ENCODE results near the gene SAE1. TPM values are rescaled to one million over a fixed set of nuclear protein-coding genes. Genes with fewer than 3 reads are reported as not detected.
"Not testable (repeated sequence)": the region's sequence is repeated elsewhere in the genome, so short reads cannot be mapped to it uniquely, and the experiment has no call there.

Gene SAE1
- total and polyA plus RNA-seq, 12 donors, result 11.9 to 60.2 (median 45.5) TPM

- ATAC-seq (no peak), DNase-seq (no peak)
- Histone ChIP-seq H3K27me3 (no peaks in the 10 kb centered on the region), H3K4me3 (no peak overlapping the region), H3K27ac (no peak overlapping the region), H3K4me1 (peaks cover 0 to 51% (median 33%) of the 10 kb centered on the region in 9 donors), H3K9me3 (peaks cover 0 to 4% (median 0%) of the 10 kb centered on the region in 11 donors), H3K36me3 (peaks cover 0 to 26% (median 0%) of the 10 kb centered on the region in 9 donors)
- intact Hi-C loops (cut with DNase I), result loop anchor here in 1 of 10 donors (5.0 kb wide), 1 partner anchor 97 kb away; no protein-coding TSS in a partner anchor
- no peak for TF ChIP-seq CTCF (IDR thresholded peaks at IDR 0.05)
- WGBS, 2 donors, result 61 to 67% methylated on average over 2 of the region's 2 CpGs
Measured at GRCh38 chr19:47134545-47134944, 3.9 kb downstream of the SAE1 start.

- DNase-seq (no peak), ATAC-seq (no peak)
- Histone ChIP-seq H3K4me1 (peaks cover 0 to 48% (median 33%) of the 10 kb centered on the region in 9 donors), H3K9me3 (peaks cover 0 to 3% (median 0%) of the 10 kb centered on the region in 11 donors), H3K36me3 (peaks cover 0 to 28% (median 0%) of the 10 kb centered on the region in 9 donors), H3K27ac (no peak overlapping the region), H3K4me3 (no peak overlapping the region), H3K27me3 (no peaks in the 10 kb centered on the region)
- WGBS, 2 donors, result 83 to 86% methylated on average over 3 of the region's 3 CpGs
- no peak for TF ChIP-seq CTCF (IDR thresholded peaks at IDR 0.05)
- intact Hi-C loops (cut with DNase I), result no loop called here
Measured at GRCh38 chr19:47135156-47135555, 4.5 kb downstream of the SAE1 start.

GRCh38 chr19:47141252-47141651 lies 10.6 kb downstream of the SAE1 start:
- intact Hi-C loops (cut with DNase I), result loop anchor here in 1 of 10 donors (10.0 kb wide), 1 partner anchor 54 kb away; no protein-coding TSS in a partner anchor
- 69 to 75% methylated on average over 7 of the region's 7 CpGs for WGBS, 2 donors
- H3K27me3 ChIP-seq, H3K9me3 ChIP-seq, ATAC-seq, DNase-seq, H3K4me1 ChIP-seq, H3K27ac ChIP-seq, H3K4me3 ChIP-seq: not testable (repeated sequence)
- H3K36me3 ChIP-seq, result peaks cover 0 to 60% (median 25%) of the 10 kb centered on the region in 9 donors

GRCh38 chr19:47141695-47142094 lies 11.1 kb downstream of the SAE1 start:
- ATAC-seq (no peak), DNase-seq (no peak)
- intact Hi-C loops (cut with DNase I), result loop anchor here in 1 of 10 donors (10.0 kb wide), 1 partner anchor 53 kb away; no protein-coding TSS in a partner anchor
- H3K36me3 ChIP-seq, result peaks cover 0 to 65% (median 28%) of the 10 kb centered on the region in 9 donors
- no peak overlapping the region for H3K27ac ChIP-seq
- no peak overlapping the region for H3K4me3 ChIP-seq
- H3K4me1 ChIP-seq, result peaks cover 0 to 9% (median 0%) of the 10 kb centered on the region in 9 donors
- no peak for TF ChIP-seq CTCF (IDR thresholded peaks at IDR 0.05)
- no peaks in the 10 kb centered on the region for H3K9me3 ChIP-seq
- no peaks in the 10 kb centered on the region for H3K27me3 ChIP-seq

GRCh38 chr19:47142779-47143178 lies 12.1 kb downstream of the SAE1 start:
- Histone ChIP-seq H3K4me3 (no peak overlapping the region), H3K36me3 (peaks cover 0 to 72% (median 28%) of the 10 kb centered on the region in 9 donors), H3K9me3 (no peaks in the 10 kb centered on the region), H3K27me3 (no peaks in the 10 kb centered on the region), H3K27ac (no peak overlapping the region), H3K4me1 (peaks cover 0 to 9% (median 0%) of the 10 kb centered on the region in 9 donors)
- ATAC-seq (no peak), DNase-seq (no peak)
- intact Hi-C loops (cut with DNase I), result loop anchor here in 1 of 10 donors (10.0 kb wide), 1 partner anchor 52 kb away; no protein-coding TSS in a partner anchor
- WGBS, 2 donors, result 91 to 96% methylated on average over 5 of the region's 5 CpGs
- no peak for TF ChIP-seq CTCF (IDR thresholded peaks at IDR 0.05)

Data from heart right ventricle (tissue), 16 donors.